ENCODE data around the gene PDS5A.

GRCh38 chr4:39899291-39899690 lies 78.4 kb downstream of the PDS5A start:
- TF ChIP-seq EZH2 (IDR thresholded peaks at IDR 0.05; ENCODE audit: low read length, missing control alignments) (no peak), CTCF (conservative IDR thresholded peaks at IDR 0.05 in 1 of 2, IDR thresholded peaks at IDR 0.05 in 1 of 2; ENCODE audit: low read depth in 1 of 2, low read length in 2 of 2) (no peak)

All from fibroblast of lung (primary cell).